Panc1 (cell line): Measurements from ENCODE around the gene CRLF1. TPM values are rescaled to one million over a fixed set of nuclear protein-coding genes. Genes with fewer than 3 reads are reported as not detected.

Source experiments
- ATAC-seq: fragments of 200-7000 bp; cut with Tn5 transposase; 2 replicates; pipeline ENCODE4 v1.9.1; 2020; ENCODE audit warnings: mild to moderate bottlenecking, moderate library complexity
- BruUV-seq: library from RNA; stranded (reverse); fragments of 400-500 nt; replicated peaks from 2 replicates; lab custom pipeline; 2021; lab: Mats Ljungman, UMichigan
- CTCF ChIA-PET: fragments of 300-600 bp; sonication (Branson Sonifier 250); formaldehyde crosslinking; loops from one replicate; lab custom pipeline; 2022; ENCODE audit warnings: antibody characterized with exemption; lab: Charles Lee
- POLR2A ChIA-PET: fragments of 300-600 bp; sonication (Branson Sonifier 250); formaldehyde crosslinking; loops from one replicate; lab custom pipeline; 2022; ENCODE audit warnings: antibody characterized with exemption; lab: Charles Lee
- DNase-seq: peaks from one replicate; pipeline ENCODE4 v3.0.0-alpha.2; 2010; ENCODE audit warnings: low read depth, low spot score
- H3K27ac ChIP-seq: 2 replicates; pipeline ENCODE4 v1.5.1; 2011; ENCODE audit warnings: mild to moderate bottlenecking, low read length, inconsistent platforms
- H3K27me3 ChIP-seq: fragments of 200-500 bp; sonication (Bioruptor generic); 2 replicates; pipeline ENCODE4 v1.6.0; 2014; ENCODE audit warnings: low read length, inconsistent platforms; ENCODE audit not compliant: control insufficient read depth, insufficient read depth
- H3K36me3 ChIP-seq: fragments of 200-500 bp; sonication (Bioruptor generic); 2 replicates; pipeline ENCODE4 v1.5.1; 2014; ENCODE audit warnings: inconsistent platforms, mild to moderate bottlenecking, low read length, moderate library complexity; ENCODE audit not compliant: control insufficient read depth, insufficient read depth
- H3K4me1 ChIP-seq: 2 replicates; pipeline ENCODE4 v1.5.1; 2011; ENCODE audit warnings: inconsistent platforms, mild to moderate bottlenecking, low read length, moderate library complexity; ENCODE audit not compliant: control insufficient read depth, insufficient read depth
- H3K4me3 ChIP-seq, 2 experiments: 2 replicates each; pipeline ENCODE4 v1.5.1; 2011 to 2012; ENCODE audit warnings: low read depth in 2 of 2, low read length in 2 of 2, mild to moderate bottlenecking in 2 of 2, inconsistent platforms in 1 of 2, moderate library complexity in 1 of 2
- H3K9me3 ChIP-seq: fragments of 200-500 bp; sonication (Bioruptor generic); 2 replicates; pipeline ENCODE4 v1.5.1; 2014; ENCODE audit warnings: low read depth, mild to moderate bottlenecking, inconsistent platforms, low read length, moderate library complexity; ENCODE audit not compliant: control insufficient read depth, insufficient read depth
- CTCF ChIP-seq: fragments of 450-650 bp; IDR thresholded peaks from 2 replicates; pipeline ENCODE4 v1.5.1; 2017; ENCODE audit warnings: mild to moderate bottlenecking
- POLR2AphosphoS5 ChIP-seq: IDR thresholded peaks from 2 replicates; pipeline ENCODE4 v1.6.1; 2012; ENCODE audit warnings: mild to moderate bottlenecking, low read depth, low read length, moderate library complexity
- REST ChIP-seq, 2 experiments: IDR thresholded peaks; 2 replicates each; pipeline ENCODE4 v1.6.1; 2011 to 2012; ENCODE audit warnings: low read depth in 2 of 2, control low read depth in 1 of 2, low read length in 1 of 2, mild to moderate bottlenecking in 1 of 2, moderate library complexity in 1 of 2; ENCODE audit not compliant: insufficient read depth in 1 of 2
- SIN3A ChIP-seq: IDR thresholded peaks from 2 replicates; pipeline ENCODE4 v1.6.1; 2012; ENCODE audit warnings: low read depth, mild to moderate bottlenecking, low read length, moderate library complexity, borderline replicate concordance; ENCODE audit not compliant: insufficient read depth
- TCF7L2 ChIP-seq: IDR thresholded peaks from 2 replicates; pipeline ENCODE4 v1.6.1; 2011; ENCODE audit warnings: mild to moderate bottlenecking, low read depth, low read length, inconsistent platforms
- in situ Hi-C: cut with HindIII; loops from 2 replicates; pipeline ENCODE4 v1.10.0; 2016; ENCODE audit warnings: low sequenced_read_pairs, low pct_unique_long_range_greater_than_20kb
- intact Hi-C: fragments of 100-400 bp; cut with micrococcal nuclease; formaldehyde crosslinking; loops from one replicate; pipeline ENCODE4 v1.10.0; 2022; ENCODE audit not compliant: unreplicated experiment
- total RNA-seq: library from RNA; stranded (reverse); gene quantifications from one replicate; pipeline ENCODE4 v1.2.1, GENCODE V29; 2021; ENCODE audit not compliant: unreplicated experiment

Gene CRLF1
- total RNA-seq, 1 experiment from 2014 or later = 3.5 TPM

DNA sequence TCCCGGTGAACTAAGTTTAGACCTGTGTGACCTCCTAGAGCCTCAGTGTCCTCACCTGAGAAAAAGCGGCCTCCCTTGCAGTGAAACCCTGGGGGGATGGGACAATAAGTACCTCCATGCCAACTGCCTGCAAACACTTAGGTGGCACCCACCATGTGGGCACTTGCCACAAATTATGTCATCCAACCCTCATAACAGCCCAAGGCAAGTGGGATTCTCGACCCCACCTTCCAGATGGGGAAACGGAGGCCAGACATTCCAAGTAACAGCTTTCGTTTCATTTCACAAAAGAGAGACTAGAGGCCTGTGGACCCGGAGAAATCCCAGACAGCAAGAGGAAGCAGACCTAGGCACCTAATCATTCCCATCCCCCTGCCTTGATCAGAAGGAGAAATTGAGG lies 11.1 kb downstream of the CRLF1 start:
- no TSS peak for BruUV-seq
- Histone ChIP-seq H3K27me3 (no peaks in the 10 kb centered on the region), H3K27ac (no peak overlapping the region), H3K4me3 (no peak overlapping the region), H3K9me3 (no peaks in the 10 kb centered on the region), H3K4me1 (no peaks in the 10 kb centered on the region), H3K36me3 (no peaks in the 10 kb centered on the region)
- ATAC-seq (no peak), DNase-seq (no peak)
- ChIA-PET CTCF (no interaction called here), POLR2A (no interaction called here)
- in situ Hi-C loops (no loop called here), intact Hi-C loops (loop anchor here (10.0 kb wide), 1 partner anchor 79 kb away; no protein-coding TSS in a partner anchor)
- TF ChIP-seq POLR2AphosphoS5 = no peak
- TF ChIP-seq REST (IDR thresholded peaks at IDR 0.05; ENCODE audit: insufficient read depth in 1 of 2, low read depth in 2 of 2, low read length in 1 of 2) = no peak
- no peak for TF ChIP-seq CTCF
- no peak for TF ChIP-seq SIN3A
- no peak for TF ChIP-seq TCF7L2

GRCh38 chr19:18594824-18595373 lies 11.7 kb downstream of the CRLF1 start:
- intact Hi-C loops = loop anchor here (5.0 to 10.0 kb wide), 2 partner anchors 80 to 252 kb away; no protein-coding TSS in a partner anchor
- TF ChIP-seq POLR2AphosphoS5 (0 out of 2 replicates have a peak, but pooled peaks have one; percentile 2), SIN3A (no peak), REST (IDR thresholded peaks at IDR 0.05; ENCODE audit: insufficient read depth in 1 of 2, low read depth in 2 of 2, low read length in 1 of 2) (no peak), CTCF (no peak)
- in situ Hi-C loops = no loop called here
- BruUV-seq = no TSS peak
- H3K4me3 ChIP-seq = peak overlapping the region in 1 of 2 experiments; percentile 41; a peak in 2 of 4 replicates
- H3K4me1 ChIP-seq = no peaks in the 10 kb centered on the region
- DNase-seq = no peak
- H3K27ac ChIP-seq = no peak overlapping the region
- H3K27me3 ChIP-seq = no peaks in the 10 kb centered on the region
- no peaks in the 10 kb centered on the region for H3K9me3 ChIP-seq
- no peaks in the 10 kb centered on the region; the same call in 1 of the 2 replicates for H3K36me3 ChIP-seq
- ChIA-PET CTCF (interaction anchor here (1.1 kb wide), 1 partner anchor 82 kb away, joined by 4 read pairs; no protein-coding TSS in a partner anchor), POLR2A (no interaction called here)
- ATAC-seq = no peak
